ENCODE data around the gene VCAN. TPM values are rescaled to one million over a fixed set of nuclear protein-coding genes. Genes with fewer than 3 reads are reported as not detected.

The VCAN gene
- total RNA-seq, 2 experiments from 2014 or later = under 0.01 TPM; not detected in 1

DNA sequence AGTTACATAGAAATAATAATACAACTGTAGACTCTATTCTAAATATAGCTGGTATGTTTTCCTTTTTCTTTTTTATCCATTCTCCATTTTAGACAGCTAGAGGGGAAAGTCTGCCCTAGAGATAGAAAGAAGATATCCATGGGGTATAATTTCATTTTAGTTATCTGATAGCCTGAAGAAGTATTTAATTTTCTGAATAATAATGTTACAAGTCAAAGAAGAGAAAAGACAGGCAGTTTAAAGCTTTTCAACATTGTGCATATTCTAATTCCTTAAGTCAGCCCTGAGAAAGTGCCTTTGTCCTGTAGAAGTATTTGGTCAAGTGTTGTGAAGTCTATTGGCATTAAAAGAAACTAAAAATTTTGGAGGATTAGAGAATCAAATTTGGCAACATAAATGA, 2.5 kb upstream of the VCAN start:
- intact Hi-C loops (cut with micrococcal nuclease; ENCODE audit: unreplicated experiment) = no loop called here
- no peaks in the 10 kb centered on the region for H3K79me2 ChIP-seq (ENCODE audit: insufficient read depth, low read depth, low read length)
- CTCF ChIA-PET (ENCODE audit: unreplicated experiment) = no interaction called here
- DNase-seq (ENCODE audit: low spot score) = no peak
- H3K9me2 ChIP-seq (ENCODE audit: insufficient read depth, low read length) = no peaks in the 10 kb centered on the region
- no peaks in the 10 kb centered on the region for H3K9me3 ChIP-seq (ENCODE audit: low read length)
- no peak overlapping the region for H2AFZ ChIP-seq (ENCODE audit: low read length)
- POLR2A ChIA-PET = no interaction called here
- no peak overlapping the region for H3K4me2 ChIP-seq (ENCODE audit: low read length)
- H3K4me1 ChIP-seq (ENCODE audit: insufficient read depth, low read length, poor library complexity, severe bottlenecking) = no peaks in the 10 kb centered on the region
- H3K36me3 ChIP-seq (ENCODE audit: insufficient read depth, low read length) = no peaks in the 10 kb centered on the region
- H4K20me1 ChIP-seq (ENCODE audit: insufficient read depth, low read length) = no peaks in the 10 kb centered on the region
- TF ChIP-seq, protein P1, sequence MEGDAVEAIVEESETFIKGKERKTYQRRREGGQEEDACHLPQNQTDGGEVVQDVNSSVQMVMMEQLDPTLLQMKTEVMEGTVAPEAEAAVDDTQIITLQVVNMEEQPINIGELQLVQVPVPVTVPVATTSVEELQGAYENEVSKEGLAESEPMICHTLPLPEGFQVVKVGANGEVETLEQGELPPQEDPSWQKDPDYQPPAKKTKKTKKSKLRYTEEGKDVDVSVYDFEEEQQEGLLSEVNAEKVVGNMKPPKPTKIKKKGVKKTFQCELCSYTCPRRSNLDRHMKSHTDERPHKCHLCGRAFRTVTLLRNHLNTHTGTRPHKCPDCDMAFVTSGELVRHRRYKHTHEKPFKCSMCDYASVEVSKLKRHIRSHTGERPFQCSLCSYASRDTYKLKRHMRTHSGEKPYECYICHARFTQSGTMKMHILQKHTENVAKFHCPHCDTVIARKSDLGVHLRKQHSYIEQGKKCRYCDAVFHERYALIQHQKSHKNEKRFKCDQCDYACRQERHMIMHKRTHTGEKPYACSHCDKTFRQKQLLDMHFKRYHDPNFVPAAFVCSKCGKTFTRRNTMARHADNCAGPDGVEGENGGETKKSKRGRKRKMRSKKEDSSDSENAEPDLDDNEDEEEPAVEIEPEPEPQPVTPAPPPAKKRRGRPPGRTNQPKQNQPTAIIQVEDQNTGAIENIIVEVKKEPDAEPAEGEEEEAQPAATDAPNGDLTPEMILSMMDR (conservative IDR thresholded peaks at IDR 0.05; ENCODE audit: low read length) = no peak
- no peak for TF ChIP-seq EZH2phosphoT487 (IDR thresholded peaks at IDR 0.05; ENCODE audit: borderline replicate concordance, low read depth, low read length)
- no peak overlapping the region for H3K4me3 ChIP-seq (ENCODE audit: low read depth, low read length, poor library complexity, severe bottlenecking)
- BruUV-seq (replicated peaks) = no TSS peak
- no peak overlapping the region for H3K27ac ChIP-seq (ENCODE audit: low read depth, low read length, poor library complexity, severe bottlenecking)

DNA sequence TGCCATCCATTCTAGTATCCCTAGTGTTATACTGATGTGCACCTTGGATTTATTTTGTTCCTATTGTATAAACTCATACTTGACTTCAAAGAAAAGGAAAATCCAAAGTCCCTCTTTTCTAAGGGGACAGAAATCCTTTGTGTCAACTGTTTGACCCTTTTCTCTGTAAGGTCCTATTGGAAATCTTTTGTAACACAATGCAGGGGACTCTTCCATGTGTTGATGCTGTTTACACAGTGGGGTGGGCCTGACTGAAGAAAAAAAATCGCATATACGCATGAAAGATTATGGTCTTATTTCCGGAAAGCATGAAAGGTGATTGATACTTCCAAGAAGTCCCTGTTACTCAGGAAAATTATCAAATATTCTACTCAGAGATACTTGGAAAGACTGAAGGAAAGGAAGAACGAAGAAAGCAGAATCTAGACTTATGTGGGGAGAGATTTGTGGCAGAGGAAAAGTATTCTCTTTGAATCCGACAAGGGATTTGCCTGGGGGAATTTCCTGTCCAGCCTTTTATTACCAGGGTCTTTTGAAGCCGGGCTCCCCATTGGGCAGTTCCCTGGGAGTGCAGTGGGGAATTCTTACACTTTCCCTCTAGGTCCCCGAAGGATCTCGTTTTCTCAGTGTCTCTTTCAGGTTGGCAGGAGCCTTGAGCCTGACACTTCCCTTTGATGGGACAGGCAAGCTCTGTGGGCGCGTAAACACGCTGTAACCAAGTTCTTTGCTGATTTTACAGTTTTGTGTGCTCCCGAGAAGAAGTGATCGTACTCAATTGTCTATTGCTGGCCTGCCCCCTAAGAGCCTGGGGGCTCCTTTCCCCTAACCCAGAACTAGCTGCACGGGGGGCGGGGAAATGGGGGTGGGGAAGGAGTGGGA, 779 bp upstream of the VCAN start:
- Histone ChIP-seq H2AFZ (ENCODE audit: low read length) (no peak overlapping the region), H3K9me2 (ENCODE audit: insufficient read depth, low read length) (no peaks in the 10 kb centered on the region), H3K79me2 (ENCODE audit: insufficient read depth, low read depth, low read length) (no peaks in the 10 kb centered on the region), H3K27ac (ENCODE audit: low read depth, low read length, poor library complexity, severe bottlenecking) (no peak overlapping the region), H3K36me3 (ENCODE audit: insufficient read depth, low read length) (no peaks in the 10 kb centered on the region), H3K9me3 (ENCODE audit: low read length) (no peaks in the 10 kb centered on the region), H3K4me3 (ENCODE audit: low read depth, low read length, poor library complexity, severe bottlenecking) (no peak overlapping the region), H3K4me2 (ENCODE audit: low read length) (no peak overlapping the region), H3K4me1 (ENCODE audit: insufficient read depth, low read length, poor library complexity, severe bottlenecking) (no peaks in the 10 kb centered on the region), H4K20me1 (ENCODE audit: insufficient read depth, low read length) (no peaks in the 10 kb centered on the region)
- no peak for TF ChIP-seq EZH2phosphoT487 (IDR thresholded peaks at IDR 0.05; ENCODE audit: borderline replicate concordance, low read depth, low read length)
- TF ChIP-seq, protein P1 (conservative IDR thresholded peaks at IDR 0.05; ENCODE audit: low read length) = no peak
- BruUV-seq (replicated peaks) = no TSS peak
- CTCF ChIA-PET (ENCODE audit: unreplicated experiment) = no interaction called here
- intact Hi-C loops (cut with micrococcal nuclease; ENCODE audit: unreplicated experiment) = no loop called here
- no peak for DNase-seq (ENCODE audit: low spot score)
- POLR2A ChIA-PET = no interaction called here

DNA sequence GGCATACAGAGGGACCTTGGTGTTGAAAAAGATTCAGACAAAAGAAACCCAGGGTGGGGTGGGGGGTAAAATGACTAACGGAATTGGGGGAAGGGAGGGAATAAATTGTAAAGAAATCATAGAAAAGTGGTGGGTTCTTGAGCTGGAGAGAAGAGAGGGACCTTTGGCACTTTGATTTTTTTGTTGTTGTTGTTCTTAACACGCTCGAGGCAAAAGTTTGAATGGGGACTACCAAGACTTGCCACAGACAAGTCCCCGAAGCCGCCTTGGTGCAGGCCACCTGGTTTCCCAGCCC, 616 bp downstream of the VCAN start:
- ChIA-PET CTCF (ENCODE audit: unreplicated experiment) (no interaction called here), POLR2A (interaction anchor here (0.7 kb wide), 1 partner anchor 549 kb away, joined by 3 read pairs; no protein-coding TSS in a partner anchor)
- Histone ChIP-seq H3K4me1 (ENCODE audit: insufficient read depth, low read length, poor library complexity, severe bottlenecking) (no peaks in the 10 kb centered on the region), H3K4me3 (ENCODE audit: low read depth, low read length, poor library complexity, severe bottlenecking) (no peak overlapping the region), H3K27ac (ENCODE audit: low read depth, low read length, poor library complexity, severe bottlenecking) (no peak overlapping the region), H2AFZ (ENCODE audit: low read length) (no peak overlapping the region), H3K79me2 (ENCODE audit: insufficient read depth, low read depth, low read length) (no peaks in the 10 kb centered on the region), H3K9me3 (ENCODE audit: low read length) (no peaks in the 10 kb centered on the region), H3K36me3 (ENCODE audit: insufficient read depth, low read length) (no peaks in the 10 kb centered on the region), H3K9me2 (ENCODE audit: insufficient read depth, low read length) (no peaks in the 10 kb centered on the region), H3K4me2 (ENCODE audit: low read length) (no peak overlapping the region), H4K20me1 (ENCODE audit: insufficient read depth, low read length) (no peaks in the 10 kb centered on the region)
- no peak for DNase-seq (ENCODE audit: low spot score)
- intact Hi-C loops (cut with micrococcal nuclease; ENCODE audit: unreplicated experiment) = no loop called here
- TF ChIP-seq, protein P1 (conservative IDR thresholded peaks at IDR 0.05; ENCODE audit: low read length) = no peak
- no TSS peak for BruUV-seq (replicated peaks)
